Measurements from ENCODE around the gene RESF1.

The RESF1 gene

GRCh38 chr12:31959701-31960391 lies 631 bp downstream of the RESF1 start:
- DNase-seq: no peak

- DNase-seq: no peak
These were observed 1.9 kb downstream of the RESF1 start for GRCh38 chr12:31961137-31961536.

- no peak for DNase-seq
These were observed 2.9 kb downstream of the RESF1 start for GRCh38 chr12:31962076-31962475.

GRCh38 chr12:31964280-31964679 lies 5.1 kb downstream of the RESF1 start:
- no peak for DNase-seq

GRCh38 chr12:31965090-31965489 lies 5.9 kb downstream of the RESF1 start:
- DNase-seq: no peak

GRCh38 chr12:31966558-31967205 lies 7.5 kb downstream of the RESF1 start:
- DNase-seq: no peak

GRCh38 chr12:31967539-31967938 lies 8.3 kb downstream of the RESF1 start:
- no peak for DNase-seq

GRCh38 chr12:31970199-31970598 lies 11.0 kb downstream of the RESF1 start:
- DNase-seq: no peak

GRCh38 chr12:31973818-31974217 lies 14.6 kb downstream of the RESF1 start:
- no peak for DNase-seq

GRCh38 chr12:31974673-31975072 lies 15.5 kb downstream of the RESF1 start:
- DNase-seq: no peak

GRCh38 chr12:31984806-31985591 lies 25.8 kb downstream of the RESF1 start:
- no peak for DNase-seq

GRCh38 chr12:31985832-31986231 lies 26.6 kb downstream of the RESF1 start:
- no peak for DNase-seq

GRCh38 chr12:31989571-31990362 lies 30.6 kb downstream of the RESF1 start:
- DNase-seq: no peak

GRCh38 chr12:31991146-31991545 lies 31.9 kb downstream of the RESF1 start:
- no peak for DNase-seq

GRCh38 chr12:31991815-31992214 lies 32.6 kb downstream of the RESF1 start:
- no peak for DNase-seq

- DNase-seq: no peak
These were observed 40.5 kb downstream of the RESF1 start for GRCh38 chr12:31999692-32000091.

GRCh38 chr12:32000373-32001005 lies 41.3 kb downstream of the RESF1 start:
- no peak for DNase-seq

GRCh38 chr12:32002848-32003493 lies 43.8 kb downstream of the RESF1 start:
- DNase-seq: no peak

GRCh38 chr12:32003654-32004053 lies 44.4 kb downstream of the RESF1 start:
- DNase-seq: no peak

GRCh38 chr12:32005496-32006125 lies 46.4 kb downstream of the RESF1 start:
- no peak for DNase-seq

Measured in cerebellar nuclear complex (tissue), 1 donor.